ENCODE results near the gene BEAN1. TPM values are rescaled to one million over a fixed set of nuclear protein-coding genes. Genes with fewer than 3 reads are reported as not detected.

The BEAN1 gene
- total and polyA plus RNA-seq, 9 of the 15 experiments (the other 6 are each of a cell fraction or from before 2014, with no cell fraction given): not detected

DNA sequence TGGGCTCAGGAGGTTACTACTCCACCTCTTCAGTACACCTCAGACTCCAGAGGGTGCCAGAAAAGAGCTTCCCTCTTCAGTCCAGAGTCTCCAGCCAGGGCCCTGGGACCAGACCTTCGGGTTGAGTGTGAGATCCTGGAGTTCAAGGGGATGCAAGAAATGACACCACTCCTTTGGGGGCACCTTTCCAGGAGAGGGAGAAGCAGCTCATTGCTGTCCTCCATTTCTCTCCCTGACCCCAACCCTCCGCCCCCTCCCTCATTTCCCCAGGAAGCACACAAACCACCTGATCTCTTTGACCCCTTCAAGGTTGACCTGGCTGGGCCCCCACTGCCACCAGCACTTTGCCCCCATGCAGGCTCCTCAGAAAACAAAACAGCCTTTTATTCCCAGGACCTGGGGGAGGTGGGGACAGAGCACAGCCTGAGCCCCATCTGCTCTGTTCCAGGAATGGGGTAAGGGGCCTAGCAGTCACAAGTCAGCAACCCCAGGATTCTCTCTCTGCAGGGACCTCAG is 39.2 kb upstream of the BEAN1 start:
- 0% methylated on average over 1 of the region's 2 CpGs for WGBS (ENCODE audit: insufficient coverage, low coverage, missing lambda C conversion rate)
- ChIA-PET CTCF (ENCODE audit: low intra/inter-chr PET ratio) (no interaction called here), POLR2A (no interaction called here)
- in situ Hi-C loops (cut with MboI): no loop called here
- H3K4me3 ChIP-seq: no peak overlapping the region
- no peaks in the 10 kb centered on the region for H3K79me2 ChIP-seq (ENCODE audit: control insufficient read depth, insufficient read depth, low read length)
- H3K9me1 ChIP-seq (ENCODE audit: control insufficient read depth, insufficient read depth, low read length): no peaks in the 10 kb centered on the region
- H3K27ac ChIP-seq (ENCODE audit: extremely low read depth, low read depth, low read length): no peak overlapping the region
- no TSS peak for BruUV-seq (replicated peaks)
- intact Hi-C loops (cut with micrococcal nuclease): no loop called here
- DNase-seq (ENCODE audit: extremely low read depth in 1 of 4, low spot score in 3 of 4) (no peak), FAIRE-seq (no peak), ATAC-seq (no peak)
- TF ChIP-seq PCBP1 (IDR thresholded peaks at IDR 0.05; ENCODE audit: low read depth, low read length, poor library complexity, severe bottlenecking): no peak
- TF ChIP-seq FOXK2 (conservative IDR thresholded peaks at IDR 0.05 in 1 of 2, IDR thresholded peaks at IDR 0.05 in 1 of 2; ENCODE audit: low read depth in 2 of 2): no peak
- no peak for TF ChIP-seq ZNF354B (CRISPR knock-in tag; IDR thresholded peaks at IDR 0.05)
- no peak for TF ChIP-seq ZEB2 (IDR thresholded peaks at IDR 0.05)
- TF ChIP-seq, protein P1, sequence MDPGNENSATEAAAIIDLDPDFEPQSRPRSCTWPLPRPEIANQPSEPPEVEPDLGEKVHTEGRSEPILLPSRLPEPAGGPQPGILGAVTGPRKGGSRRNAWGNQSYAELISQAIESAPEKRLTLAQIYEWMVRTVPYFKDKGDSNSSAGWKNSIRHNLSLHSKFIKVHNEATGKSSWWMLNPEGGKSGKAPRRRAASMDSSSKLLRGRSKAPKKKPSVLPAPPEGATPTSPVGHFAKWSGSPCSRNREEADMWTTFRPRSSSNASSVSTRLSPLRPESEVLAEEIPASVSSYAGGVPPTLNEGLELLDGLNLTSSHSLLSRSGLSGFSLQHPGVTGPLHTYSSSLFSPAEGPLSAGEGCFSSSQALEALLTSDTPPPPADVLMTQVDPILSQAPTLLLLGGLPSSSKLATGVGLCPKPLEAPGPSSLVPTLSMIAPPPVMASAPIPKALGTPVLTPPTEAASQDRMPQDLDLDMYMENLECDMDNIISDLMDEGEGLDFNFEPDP (CRISPR knock-in tag; IDR thresholded peaks at IDR 0.05): no peak
- TF ChIP-seq SAFB (IDR thresholded peaks at IDR 0.05; ENCODE audit: borderline replicate concordance, low read depth, low read length): no peak
- TF ChIP-seq SMARCE1 (IDR thresholded peaks at IDR 0.05): no peak
- no peak for TF ChIP-seq NR2C2 (CRISPR knock-in tag; IDR thresholded peaks at IDR 0.05)
- no peak for TF ChIP-seq NR2C2 (tag; IDR thresholded peaks at IDR 0.05)
- no peak for TF ChIP-seq HMGXB4 (CRISPR knock-in tag; IDR thresholded peaks at IDR 0.05)
- TF ChIP-seq ZNF184 (CRISPR knock-in tag; IDR thresholded peaks at IDR 0.05): no peak
- H3K9ac ChIP-seq (ENCODE audit: insufficient read depth in 1 of 2, low read depth in 2 of 2, low read length in 2 of 2): no peak overlapping the region
- peaks cover 3 to 40% of the 10 kb centered on the region in 2 experiments; a peak in 4 of 5 replicates for H3K27me3 ChIP-seq (ENCODE audit: control insufficient read depth in 2 of 2, insufficient read depth in 2 of 2, low read length in 2 of 2)
- H3K9me3 ChIP-seq (replicated peaks; ENCODE audit: control insufficient read depth, insufficient read depth, low read depth, low read length): no peaks in the 10 kb centered on the region
- H3K36me3 ChIP-seq (ENCODE audit: control insufficient read depth, insufficient read depth, low read length): no peaks in the 10 kb centered on the region
- H3K4me1 ChIP-seq (replicated peaks in 1 of 2; ENCODE audit: control insufficient read depth in 2 of 2, insufficient read depth in 2 of 2, low read length in 2 of 2): no peaks in the 10 kb centered on the region; a peak in 1 of 5 replicates
- no peak overlapping the region for H2AFZ ChIP-seq (ENCODE audit: low read depth, low read length)
- no peak overlapping the region for H3K4me2 ChIP-seq (ENCODE audit: insufficient read depth, low read length)
- no peaks in the 10 kb centered on the region for H4K20me1 ChIP-seq (replicated peaks; ENCODE audit: control insufficient read depth, insufficient read depth, low read length)

Measured in K562 (cell line).